ENCODE results near the gene ABCA1.

DNA sequence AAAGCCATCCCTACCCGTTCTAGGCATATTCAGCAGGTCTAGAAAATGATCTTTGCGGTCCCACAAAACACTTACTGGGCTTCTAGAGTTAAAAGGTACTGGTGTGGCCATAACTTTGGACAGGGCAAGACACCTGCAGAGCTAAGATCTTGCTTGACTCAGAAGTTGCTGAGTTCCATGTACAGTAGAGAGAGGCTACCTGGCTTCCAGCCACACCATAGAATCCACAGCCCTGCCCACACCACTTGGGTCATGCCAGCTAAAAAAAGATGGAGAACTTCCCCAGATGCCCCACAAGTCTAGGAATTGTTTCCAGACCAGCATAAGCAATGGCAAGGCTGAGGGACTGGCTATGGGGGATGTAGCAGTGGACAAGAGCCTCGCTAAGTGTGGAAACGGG lies 52.1 kb downstream of the ABCA1 start:
- TF ChIP-seq, protein P1, sequence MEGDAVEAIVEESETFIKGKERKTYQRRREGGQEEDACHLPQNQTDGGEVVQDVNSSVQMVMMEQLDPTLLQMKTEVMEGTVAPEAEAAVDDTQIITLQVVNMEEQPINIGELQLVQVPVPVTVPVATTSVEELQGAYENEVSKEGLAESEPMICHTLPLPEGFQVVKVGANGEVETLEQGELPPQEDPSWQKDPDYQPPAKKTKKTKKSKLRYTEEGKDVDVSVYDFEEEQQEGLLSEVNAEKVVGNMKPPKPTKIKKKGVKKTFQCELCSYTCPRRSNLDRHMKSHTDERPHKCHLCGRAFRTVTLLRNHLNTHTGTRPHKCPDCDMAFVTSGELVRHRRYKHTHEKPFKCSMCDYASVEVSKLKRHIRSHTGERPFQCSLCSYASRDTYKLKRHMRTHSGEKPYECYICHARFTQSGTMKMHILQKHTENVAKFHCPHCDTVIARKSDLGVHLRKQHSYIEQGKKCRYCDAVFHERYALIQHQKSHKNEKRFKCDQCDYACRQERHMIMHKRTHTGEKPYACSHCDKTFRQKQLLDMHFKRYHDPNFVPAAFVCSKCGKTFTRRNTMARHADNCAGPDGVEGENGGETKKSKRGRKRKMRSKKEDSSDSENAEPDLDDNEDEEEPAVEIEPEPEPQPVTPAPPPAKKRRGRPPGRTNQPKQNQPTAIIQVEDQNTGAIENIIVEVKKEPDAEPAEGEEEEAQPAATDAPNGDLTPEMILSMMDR (conservative IDR thresholded peaks at IDR 0.05; ENCODE audit: low read depth, low read length) = no peak
- no peak for TF ChIP-seq EZH2 (IDR thresholded peaks at IDR 0.05; ENCODE audit: borderline replicate concordance, low read depth, low read length, poor library complexity, severe bottlenecking)
